Neural cell (in vitro differentiated cells): ENCODE results near the gene GSS. TPM values are rescaled to one million over a fixed set of nuclear protein-coding genes. Genes with fewer than 3 reads are reported as not detected.

ENCODE experiments used
- H2AFZ ChIP-seq: fragments of 200-600, 300-800 bp; sonication (generic), shearing (Covaris generic); 2 replicates; pipeline ENCODE4 v1.6.0; 2014; ENCODE audit warnings: low read depth, mild to moderate bottlenecking, antibody characterized with exemption, low read length, moderate library complexity
- H3F3A ChIP-seq: fragments of 200-600 bp; shearing (Covaris generic); 2 replicates; pipeline ENCODE4 v1.6.1; 2016; ENCODE audit warnings: mild to moderate bottlenecking, moderate library complexity, mixed read lengths, antibody characterized with exemption, low read length; ENCODE audit not compliant: insufficient read depth, poor library complexity, severe bottlenecking
- H3K27ac ChIP-seq: fragments of 200-600, 300-800 bp; sonication (generic), shearing (Covaris generic); 2 replicates; pipeline ENCODE4 v1.5.1; 2014; ENCODE audit warnings: mild to moderate bottlenecking, low read length, moderate library complexity
- H3K27me3 ChIP-seq: fragments of 300-800, 200-600 bp; sonication (generic), shearing (Covaris generic); 2 replicates; pipeline ENCODE4 v1.6.0; 2014; ENCODE audit warnings: mild to moderate bottlenecking, low read depth, low read length, moderate library complexity; ENCODE audit not compliant: insufficient read depth
- H3K36me3 ChIP-seq: fragments of 300-800, 200-600 bp; sonication (generic), shearing (Covaris generic); 2 replicates; pipeline ENCODE4 v1.5.1; 2014; ENCODE audit warnings: mild to moderate bottlenecking, antibody characterized with exemption, low read length, moderate library complexity; ENCODE audit not compliant: insufficient read depth
- H3K4me2 ChIP-seq: fragments of 300-800, 200-600 bp; sonication (generic), shearing (Covaris generic); 2 replicates; pipeline ENCODE4 v1.6.0; 2014; ENCODE audit warnings: mild to moderate bottlenecking, low read length
- H3K4me3 ChIP-seq: fragments of 300-800, 200-600 bp; sonication (generic), shearing (Covaris generic); 2 replicates; pipeline ENCODE4 v1.5.1; 2014; ENCODE audit warnings: mild to moderate bottlenecking, low read length, moderate library complexity
- H3K79me2 ChIP-seq: fragments of 200-600 bp; shearing (Covaris generic); replicated peaks from 2 replicates; pipeline ENCODE4 v1.6.0; 2014; ENCODE audit warnings: mild to moderate bottlenecking, low read length, moderate library complexity; ENCODE audit not compliant: insufficient read depth
- H3K9ac ChIP-seq: fragments of 300-800, 200-600 bp; sonication (generic), shearing (Covaris generic); 2 replicates; pipeline ENCODE4 v1.6.1; 2016; ENCODE audit warnings: mild to moderate bottlenecking, low read length, mixed read lengths
- H3K9me2 ChIP-seq: fragments of 200-600 bp; shearing (Covaris generic); 2 replicates; pipeline ENCODE4 v1.6.1; 2016; ENCODE audit warnings: mild to moderate bottlenecking, low read length, mixed read lengths; ENCODE audit not compliant: insufficient read depth
- H3K9me3 ChIP-seq: fragments of 200-600, 300-800 bp; sonication (generic), shearing (Covaris generic); 2 replicates; pipeline ENCODE4 v1.6.1; 2016; ENCODE audit warnings: mild to moderate bottlenecking, mixed run types, low read length, moderate library complexity, mixed read lengths
- H4K20me1 ChIP-seq: fragments of 200-600 bp; shearing (Covaris generic); 2 replicates; pipeline ENCODE4 v1.6.1; 2016; ENCODE audit warnings: mild to moderate bottlenecking, mixed run types; ENCODE audit not compliant: insufficient read depth
- EP300 ChIP-seq: fragments of 450-650 bp; conservative IDR thresholded peaks from 2 replicates; pipeline ENCODE4 v1.6.1; 2014; ENCODE audit warnings: antibody characterized with exemption, mild to moderate bottlenecking, moderate library complexity; ENCODE audit not compliant: poor library complexity, severe bottlenecking
- EZH2 ChIP-seq: fragments of 200-600, 300-800 bp; shearing (Covaris generic), sonication (generic); IDR thresholded peaks from 2 replicates; pipeline ENCODE4 v1.6.1; 2014; ENCODE audit warnings: antibody characterized with exemption, low read length, borderline replicate concordance, mild to moderate bottlenecking; ENCODE audit not compliant: insufficient read depth, poor library complexity, severe bottlenecking
- MXI1 ChIP-seq: fragments of 450-650 bp; conservative IDR thresholded peaks from 2 replicates; pipeline ENCODE4 v1.6.1; 2014; ENCODE audit warnings: antibody characterized with exemption, mild to moderate bottlenecking; ENCODE audit not compliant: poor library complexity, severe bottlenecking
- POLR2AphosphoS5 ChIP-seq: IDR thresholded peaks from 2 replicates; pipeline ENCODE4 v1.6.1; 2012
- RAD21 ChIP-seq: fragments of 450-650 bp; conservative IDR thresholded peaks from 2 replicates; pipeline ENCODE4 v1.6.1; 2014; ENCODE audit warnings: antibody characterized with exemption, mild to moderate bottlenecking, moderate library complexity
- SMC3 ChIP-seq: fragments of 450-650 bp; conservative IDR thresholded peaks from 2 replicates; pipeline ENCODE4 v1.6.1; 2014; ENCODE audit warnings: antibody characterized with exemption, mild to moderate bottlenecking, moderate library complexity; ENCODE audit not compliant: poor library complexity
- TAF1 ChIP-seq: IDR thresholded peaks from 2 replicates; pipeline ENCODE4 v1.6.1; 2012; ENCODE audit warnings: low read depth
- polyA plus RNA-seq: library from polyadenylated mRNA; depleted of rRNA; stranded (reverse); fragments of >200 nt; gene quantifications from 2 replicates; pipeline ENCODE4 v1.2.3, GENCODE V29; 2014
- TF ChIP-seq, protein P1 (sequence below): IDR thresholded peaks from 2 replicates; pipeline ENCODE4 v1.6.1; 2012; ENCODE audit warnings: borderline replicate concordance
- TF ChIP-seq, protein P2 (sequence below): fragments of 450-650 bp; IDR thresholded peaks from 2 replicates; pipeline ENCODE4 v1.5.1; 2014; ENCODE audit warnings: antibody characterized with exemption, mild to moderate bottlenecking, moderate library complexity; ENCODE audit not compliant: poor library complexity, severe bottlenecking

Gene GSS
- polyA plus RNA-seq, 1 donor from 2014 or later, result 173 TPM

DNA sequence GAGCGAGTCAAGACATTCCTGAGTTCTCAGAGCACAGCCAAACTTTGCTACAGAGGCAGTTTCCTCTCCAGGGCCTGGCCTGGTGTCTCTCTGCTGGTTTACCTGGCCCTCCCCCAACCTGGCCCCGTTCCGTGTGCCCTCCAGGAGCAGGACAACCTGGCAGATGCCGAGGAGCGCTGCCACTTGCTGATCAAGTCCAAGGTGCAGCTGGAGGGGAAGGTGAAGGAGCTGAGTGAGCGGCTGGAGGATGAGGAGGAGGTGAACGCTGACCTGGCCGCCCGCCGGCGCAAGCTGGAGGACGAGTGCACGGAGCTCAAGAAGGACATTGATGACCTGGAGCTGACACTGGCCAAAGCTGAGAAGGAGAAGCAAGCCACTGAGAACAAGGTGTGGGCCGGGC lies 39.6 kb upstream of the GSS start:
- H3K9me2 ChIP-seq, result no peaks in the 10 kb centered on the region

DNA sequence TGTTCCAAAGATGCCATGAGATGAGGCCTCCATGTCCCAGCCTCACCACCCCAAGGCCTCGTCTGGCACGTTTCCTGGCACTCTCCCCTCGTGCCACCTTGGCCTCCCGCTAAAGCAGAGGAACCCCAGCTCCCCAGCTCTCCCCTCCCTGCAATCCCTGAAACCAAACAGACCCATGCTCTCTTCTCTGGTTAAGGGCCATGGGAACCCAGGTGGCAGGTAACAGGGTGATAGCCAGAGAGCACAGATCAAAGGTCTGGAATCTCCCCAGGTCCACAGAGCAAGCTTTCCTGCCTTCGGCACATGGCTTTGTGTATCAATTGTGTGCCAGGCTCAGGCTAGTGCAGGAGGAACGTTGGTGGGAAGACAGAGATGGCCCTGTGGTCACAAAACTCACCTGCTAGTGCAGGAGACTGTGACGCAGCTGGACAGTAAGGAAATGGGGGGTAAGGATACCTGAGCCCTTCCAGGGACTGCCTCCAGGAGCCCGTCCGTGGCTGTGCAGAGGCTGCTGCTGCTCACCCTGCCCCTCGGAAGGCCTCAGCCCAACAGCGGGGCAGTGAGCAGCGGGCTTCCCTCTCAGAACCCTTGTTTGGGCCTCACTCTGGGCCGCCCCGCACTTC lies 39.0 kb upstream of the GSS start:
- Histone ChIP-seq H3K27ac (no peak overlapping the region), H3K27me3 (no peaks in the 10 kb centered on the region), H3K4me2 (no peak overlapping the region), H3K9me3 (no peaks in the 10 kb centered on the region), H3F3A (no peaks in the 10 kb centered on the region), H4K20me1 (no peaks in the 10 kb centered on the region), H3K79me2 (no peaks in the 10 kb centered on the region), H3K9ac (no peak overlapping the region), H2AFZ (no peak overlapping the region), H3K36me3 (no peaks in the 10 kb centered on the region), H3K9me2 (no peaks in the 10 kb centered on the region), H3K4me3 (no peak overlapping the region)
- TF ChIP-seq EP300, result no peak
- TF ChIP-seq TAF1, result no peak
- TF ChIP-seq, protein P1, sequence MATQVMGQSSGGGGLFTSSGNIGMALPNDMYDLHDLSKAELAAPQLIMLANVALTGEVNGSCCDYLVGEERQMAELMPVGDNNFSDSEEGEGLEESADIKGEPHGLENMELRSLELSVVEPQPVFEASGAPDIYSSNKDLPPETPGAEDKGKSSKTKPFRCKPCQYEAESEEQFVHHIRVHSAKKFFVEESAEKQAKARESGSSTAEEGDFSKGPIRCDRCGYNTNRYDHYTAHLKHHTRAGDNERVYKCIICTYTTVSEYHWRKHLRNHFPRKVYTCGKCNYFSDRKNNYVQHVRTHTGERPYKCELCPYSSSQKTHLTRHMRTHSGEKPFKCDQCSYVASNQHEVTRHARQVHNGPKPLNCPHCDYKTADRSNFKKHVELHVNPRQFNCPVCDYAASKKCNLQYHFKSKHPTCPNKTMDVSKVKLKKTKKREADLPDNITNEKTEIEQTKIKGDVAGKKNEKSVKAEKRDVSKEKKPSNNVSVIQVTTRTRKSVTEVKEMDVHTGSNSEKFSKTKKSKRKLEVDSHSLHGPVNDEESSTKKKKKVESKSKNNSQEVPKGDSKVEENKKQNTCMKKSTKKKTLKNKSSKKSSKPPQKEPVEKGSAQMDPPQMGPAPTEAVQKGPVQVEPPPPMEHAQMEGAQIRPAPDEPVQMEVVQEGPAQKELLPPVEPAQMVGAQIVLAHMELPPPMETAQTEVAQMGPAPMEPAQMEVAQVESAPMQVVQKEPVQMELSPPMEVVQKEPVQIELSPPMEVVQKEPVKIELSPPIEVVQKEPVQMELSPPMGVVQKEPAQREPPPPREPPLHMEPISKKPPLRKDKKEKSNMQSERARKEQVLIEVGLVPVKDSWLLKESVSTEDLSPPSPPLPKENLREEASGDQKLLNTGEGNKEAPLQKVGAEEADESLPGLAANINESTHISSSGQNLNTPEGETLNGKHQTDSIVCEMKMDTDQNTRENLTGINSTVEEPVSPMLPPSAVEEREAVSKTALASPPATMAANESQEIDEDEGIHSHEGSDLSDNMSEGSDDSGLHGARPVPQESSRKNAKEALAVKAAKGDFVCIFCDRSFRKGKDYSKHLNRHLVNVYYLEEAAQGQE, result no peak
- TF ChIP-seq, protein P2, sequence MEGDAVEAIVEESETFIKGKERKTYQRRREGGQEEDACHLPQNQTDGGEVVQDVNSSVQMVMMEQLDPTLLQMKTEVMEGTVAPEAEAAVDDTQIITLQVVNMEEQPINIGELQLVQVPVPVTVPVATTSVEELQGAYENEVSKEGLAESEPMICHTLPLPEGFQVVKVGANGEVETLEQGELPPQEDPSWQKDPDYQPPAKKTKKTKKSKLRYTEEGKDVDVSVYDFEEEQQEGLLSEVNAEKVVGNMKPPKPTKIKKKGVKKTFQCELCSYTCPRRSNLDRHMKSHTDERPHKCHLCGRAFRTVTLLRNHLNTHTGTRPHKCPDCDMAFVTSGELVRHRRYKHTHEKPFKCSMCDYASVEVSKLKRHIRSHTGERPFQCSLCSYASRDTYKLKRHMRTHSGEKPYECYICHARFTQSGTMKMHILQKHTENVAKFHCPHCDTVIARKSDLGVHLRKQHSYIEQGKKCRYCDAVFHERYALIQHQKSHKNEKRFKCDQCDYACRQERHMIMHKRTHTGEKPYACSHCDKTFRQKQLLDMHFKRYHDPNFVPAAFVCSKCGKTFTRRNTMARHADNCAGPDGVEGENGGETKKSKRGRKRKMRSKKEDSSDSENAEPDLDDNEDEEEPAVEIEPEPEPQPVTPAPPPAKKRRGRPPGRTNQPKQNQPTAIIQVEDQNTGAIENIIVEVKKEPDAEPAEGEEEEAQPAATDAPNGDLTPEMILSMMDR, result no peak
- TF ChIP-seq EZH2, result no peak
- no peak for TF ChIP-seq RAD21
- no peak for TF ChIP-seq POLR2AphosphoS5
- TF ChIP-seq MXI1, result no peak

More for the DNA sequence above, 39.6 kb upstream of the GSS start:
- Histone ChIP-seq H3K36me3 (no peaks in the 10 kb centered on the region), H4K20me1 (no peaks in the 10 kb centered on the region), H3K9ac (no peak overlapping the region), H3K27ac (no peak overlapping the region), H3K9me3 (no peaks in the 10 kb centered on the region), H3K27me3 (no peaks in the 10 kb centered on the region), H3F3A (no peaks in the 10 kb centered on the region), H3K79me2 (no peaks in the 10 kb centered on the region), H3K4me2 (no peak overlapping the region), H2AFZ (no peak overlapping the region), H3K4me3 (no peak overlapping the region)
- TF ChIP-seq, protein P2, result no peak
- TF ChIP-seq TAF1 (no peak), POLR2AphosphoS5 (no peak), RAD21 (no peak), EZH2 (no peak), SMC3 (no peak), MXI1 (no peak), EP300 (no peak)
- TF ChIP-seq, protein P1, result no peak
